ENCODE measurements around the gene ADISSP.

The ADISSP gene

GRCh38 chr20:3755269-3755668 is 12.3 kb downstream of the ADISSP start:
- no peak for DNase-seq (ENCODE audit: low spot score)

- no peak for DNase-seq (ENCODE audit: low spot score)
Observed at GRCh38 chr20:3754276-3754630, 13.3 kb downstream of the ADISSP start.

DNA sequence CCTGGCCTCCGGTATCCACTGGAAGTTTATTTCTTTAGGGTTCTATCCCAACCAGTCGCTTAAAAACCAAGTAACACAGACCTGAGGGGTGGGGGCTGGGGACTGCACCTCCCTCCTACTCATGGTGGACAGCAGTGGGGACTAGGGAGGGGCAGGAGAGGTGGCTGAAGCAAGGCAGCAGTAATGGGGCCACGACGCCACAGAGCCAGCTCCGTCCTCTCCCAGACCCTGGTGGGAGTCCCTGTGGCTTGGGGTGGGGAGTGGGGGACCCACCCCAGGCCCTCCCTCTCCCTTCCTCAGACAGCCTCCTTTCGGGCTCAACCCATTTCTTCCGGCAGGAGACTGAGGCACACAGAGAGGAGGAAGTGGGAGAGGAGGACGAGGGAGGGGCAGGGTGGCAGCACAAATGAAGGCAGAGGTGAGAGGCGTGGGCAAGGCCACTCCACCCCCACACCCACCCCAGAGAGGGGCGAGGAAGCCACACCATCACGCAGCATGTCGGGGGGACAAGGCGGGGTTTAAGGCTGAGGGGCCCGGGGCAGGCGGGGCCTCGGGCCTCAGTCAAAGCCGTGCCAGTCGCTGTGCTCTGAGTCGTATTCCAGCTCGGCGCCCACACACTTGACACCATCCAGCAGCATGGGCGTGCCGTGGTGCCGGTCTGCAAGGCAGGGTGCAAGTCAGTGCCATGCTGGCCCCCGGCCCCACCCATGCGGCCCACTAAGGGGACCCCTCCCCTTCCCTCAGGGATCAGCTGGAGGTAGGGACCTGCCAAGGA is 13.9 kb downstream of the ADISSP start:
- no peak for DNase-seq (ENCODE audit: low spot score)

DNA sequence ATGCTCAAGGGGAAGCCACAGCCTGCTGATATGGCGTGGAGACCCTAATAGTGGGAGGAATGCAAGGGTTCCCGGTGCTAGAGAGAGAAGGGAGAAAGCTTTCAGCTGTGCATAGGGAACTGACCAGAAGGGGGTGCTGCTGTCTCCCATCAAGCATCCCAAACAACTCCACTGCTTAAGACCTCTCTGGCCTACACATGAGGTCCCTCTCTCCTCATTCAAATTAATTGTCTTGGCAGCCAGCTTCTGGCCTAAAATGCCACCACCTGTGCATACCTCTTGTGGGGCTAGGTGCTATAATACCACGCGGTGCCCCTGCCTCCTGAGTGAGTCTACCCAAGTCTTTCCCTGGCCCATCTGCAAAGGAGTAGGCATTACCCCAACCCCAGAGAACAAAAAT is 14.5 kb downstream of the ADISSP start:
- DNase-seq (ENCODE audit: low spot score), result peak; percentile 45

DNA sequence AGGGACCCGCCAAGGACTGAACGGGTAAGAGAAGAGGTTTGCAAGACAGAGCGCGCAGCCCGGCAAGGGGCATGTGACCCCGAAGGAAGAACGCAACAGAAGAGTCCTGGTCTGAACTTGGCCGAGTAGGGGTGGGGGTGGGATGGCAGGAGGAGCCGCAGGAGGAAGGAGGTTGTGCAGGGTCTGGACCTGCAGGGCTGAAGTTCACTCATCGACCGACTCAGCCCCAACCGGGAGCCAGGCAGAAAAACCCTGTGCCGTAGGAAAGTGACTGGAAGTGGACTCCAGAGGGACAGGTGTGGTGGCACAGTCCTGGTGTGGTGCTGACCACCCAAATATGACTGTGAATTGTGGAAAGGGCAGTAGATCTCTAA is 15.2 kb downstream of the ADISSP start:
- DNase-seq (ENCODE audit: low spot score), result no peak

DNA sequence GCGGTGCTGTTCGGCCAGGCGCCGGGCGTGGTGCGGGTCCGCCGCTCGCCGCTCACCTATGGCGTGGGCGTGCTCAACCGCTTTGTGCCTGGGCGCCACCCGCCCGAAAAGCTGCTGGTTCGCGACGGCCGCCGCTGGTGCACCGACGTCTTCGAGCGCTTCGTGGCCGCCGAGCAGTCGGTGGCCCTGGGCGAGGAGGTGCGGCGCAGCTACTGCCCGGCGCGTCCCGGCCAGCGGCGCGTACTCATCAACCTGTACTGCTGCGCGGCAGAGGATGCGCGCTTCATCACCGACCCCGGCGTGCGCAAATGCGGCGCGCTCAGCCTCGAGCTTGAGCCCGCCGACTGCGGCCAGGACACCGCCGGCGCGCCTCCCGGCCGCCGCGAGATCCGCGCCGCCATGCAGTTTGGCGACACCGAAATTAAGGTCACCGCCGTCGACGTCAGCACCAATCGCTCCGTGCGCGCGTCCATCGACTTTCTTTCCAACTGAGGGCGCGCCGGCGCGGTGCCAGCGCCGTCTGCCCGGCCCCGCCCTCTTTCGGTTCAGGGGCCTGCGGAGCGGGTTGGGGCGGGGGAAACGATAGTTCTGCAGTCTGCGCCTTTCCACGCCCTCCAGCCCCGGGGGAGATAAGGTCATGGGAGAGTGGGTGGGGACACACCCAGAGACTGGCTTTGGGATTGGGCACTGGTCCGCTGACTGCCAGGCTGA is 15.7 kb downstream of the ADISSP start:
- DNase-seq (ENCODE audit: low spot score), result no peak

- no peak for DNase-seq (ENCODE audit: low spot score)
Observed at GRCh38 chr20:3751305-3751674, 16.3 kb downstream of the ADISSP start.

DNA sequence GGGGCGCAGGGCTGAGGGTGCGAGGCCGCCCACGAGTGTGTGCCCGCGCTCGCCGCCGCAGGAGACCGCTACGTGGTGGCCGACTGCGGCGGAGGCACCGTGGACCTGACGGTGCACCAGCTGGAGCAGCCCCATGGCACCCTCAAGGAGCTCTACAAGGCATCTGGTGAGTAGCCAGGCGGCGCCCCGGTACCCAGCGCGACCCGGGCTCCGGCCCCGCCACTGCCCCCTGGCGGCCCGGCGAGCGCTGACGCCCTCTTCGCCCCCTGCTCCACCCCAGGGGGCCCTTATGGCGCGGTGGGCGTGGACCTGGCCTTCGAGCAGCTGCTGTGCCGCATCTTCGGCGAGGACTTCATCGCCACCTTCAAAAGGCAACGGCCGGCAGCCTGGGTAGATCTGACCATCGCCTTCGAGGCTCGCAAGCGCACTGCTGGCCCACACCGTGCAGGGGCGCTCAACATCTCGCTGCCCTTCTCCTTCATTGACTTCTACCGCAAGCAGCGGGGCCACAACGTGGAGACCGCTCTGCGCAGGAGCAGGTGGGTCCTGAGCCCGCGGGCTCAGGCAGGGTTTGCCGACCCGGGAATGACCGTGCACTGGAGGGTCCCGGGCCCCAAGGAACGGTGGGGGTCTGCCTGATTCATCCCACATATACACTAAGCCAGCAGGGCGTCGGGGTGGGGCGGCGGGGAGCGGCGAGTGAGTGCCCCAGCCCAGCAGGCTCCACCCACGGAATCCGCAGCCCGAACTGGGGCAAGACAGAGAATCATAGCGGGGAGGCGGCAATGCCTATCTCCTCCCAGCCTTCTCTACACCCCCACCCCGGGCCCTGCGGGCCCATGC is 17.6 kb downstream of the ADISSP start:
- no peak for DNase-seq (ENCODE audit: low spot score)

DNA sequence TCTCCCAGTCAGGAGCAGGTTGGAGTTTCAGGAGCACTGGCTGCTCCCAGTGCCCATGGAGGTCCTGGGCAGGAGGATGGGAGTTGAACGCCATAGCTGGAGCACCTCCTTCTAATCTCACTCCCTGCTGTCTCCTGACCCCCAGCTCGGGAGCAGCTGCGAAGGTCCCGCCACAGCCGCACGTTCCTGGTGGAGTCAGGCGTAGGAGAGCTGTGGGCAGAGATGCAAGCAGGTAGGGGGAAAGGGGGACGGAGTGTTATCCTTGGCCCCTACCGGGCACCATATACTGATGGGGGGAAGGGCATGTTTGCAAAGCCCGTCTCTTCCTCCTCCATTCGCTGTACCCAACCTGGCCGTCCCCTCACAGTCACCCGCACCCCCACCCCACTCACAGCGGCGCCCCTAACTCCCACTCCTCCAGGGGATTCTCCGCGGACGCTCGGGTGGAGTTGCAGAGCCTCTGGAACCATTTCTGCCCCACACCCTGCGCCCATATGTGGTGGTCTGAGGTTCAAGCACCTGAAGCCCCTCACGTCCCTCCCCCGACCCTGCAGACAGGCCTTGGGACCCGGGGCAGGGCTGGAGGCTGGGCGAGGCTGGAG is 18.4 kb downstream of the ADISSP start:
- DNase-seq (ENCODE audit: low spot score), result no peak

DNA sequence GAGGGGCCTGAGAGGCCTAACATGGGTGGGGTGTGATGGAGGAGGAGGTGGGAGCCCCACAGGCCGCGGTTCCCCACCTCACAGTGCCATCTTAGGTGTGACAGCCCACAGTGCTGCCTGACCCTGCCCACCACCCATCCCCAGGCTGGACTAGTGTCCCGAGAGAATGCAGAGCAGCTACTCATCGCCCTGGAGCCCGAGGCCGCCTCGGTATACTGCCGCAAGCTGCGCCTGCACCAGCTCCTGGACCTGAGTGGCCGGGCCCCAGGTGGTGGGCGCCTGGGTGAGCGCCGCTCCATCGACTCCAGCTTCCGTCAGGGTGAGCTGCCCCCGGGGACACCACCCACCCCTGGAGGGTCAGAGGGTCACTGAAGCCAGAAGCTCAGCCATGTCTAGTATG is 19.5 kb downstream of the ADISSP start:
- DNase-seq (ENCODE audit: low spot score), result no peak

- DNase-seq (ENCODE audit: low spot score), result no peak
Observed at GRCh38 chr20:3747471-3747870, 20.1 kb downstream of the ADISSP start.

GRCh38 chr20:3745686-3746173 is 21.8 kb downstream of the ADISSP start:
- no peak for DNase-seq (ENCODE audit: low spot score)

GRCh38 chr20:3744806-3745685 is 22.5 kb downstream of the ADISSP start:
- no peak for DNase-seq (ENCODE audit: low spot score)

DNA sequence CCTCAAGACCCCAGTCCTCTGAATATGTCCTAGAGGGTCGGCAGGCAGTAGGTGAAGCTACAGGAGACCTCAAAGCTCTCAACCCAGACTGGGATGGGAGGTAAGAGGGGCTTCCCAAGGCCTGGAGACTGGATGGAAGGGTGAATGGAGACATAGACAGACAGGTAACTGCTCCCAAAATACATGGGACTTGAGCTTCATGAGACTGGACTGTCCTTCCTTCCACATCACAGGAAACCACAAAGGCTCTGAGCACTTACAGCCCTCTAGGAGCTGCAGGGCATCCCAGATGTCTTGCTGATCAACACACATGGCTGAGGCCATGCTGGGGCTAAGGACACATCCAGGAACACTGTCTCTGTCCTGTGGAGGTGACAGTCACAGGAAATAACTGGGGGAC is 23.5 kb downstream of the ADISSP start:
- no peak for DNase-seq (ENCODE audit: low spot score)

DNA sequence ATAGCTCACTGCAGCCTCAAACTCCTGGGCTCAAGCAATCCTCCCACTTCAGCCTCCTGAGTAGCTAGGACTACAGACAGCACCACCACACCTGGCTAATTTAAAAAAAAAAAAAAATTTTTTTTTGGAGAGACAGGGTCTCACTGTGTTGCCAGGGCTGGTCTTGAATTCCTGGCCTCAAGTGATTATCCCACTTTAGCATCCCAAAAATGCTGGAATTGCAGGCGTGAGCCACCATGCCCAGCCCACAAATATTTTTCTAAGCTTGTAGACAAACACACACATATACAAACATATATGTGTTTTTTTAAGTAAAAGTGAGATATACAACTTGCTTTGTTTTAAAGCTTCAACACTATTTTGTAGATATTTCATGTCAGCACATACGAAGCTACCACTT is 24.3 kb downstream of the ADISSP start:
- DNase-seq (ENCODE audit: low spot score), result no peak

GRCh38 chr20:3741836-3742458 is 25.6 kb downstream of the ADISSP start:
- DNase-seq (ENCODE audit: low spot score), result no peak

DNA sequence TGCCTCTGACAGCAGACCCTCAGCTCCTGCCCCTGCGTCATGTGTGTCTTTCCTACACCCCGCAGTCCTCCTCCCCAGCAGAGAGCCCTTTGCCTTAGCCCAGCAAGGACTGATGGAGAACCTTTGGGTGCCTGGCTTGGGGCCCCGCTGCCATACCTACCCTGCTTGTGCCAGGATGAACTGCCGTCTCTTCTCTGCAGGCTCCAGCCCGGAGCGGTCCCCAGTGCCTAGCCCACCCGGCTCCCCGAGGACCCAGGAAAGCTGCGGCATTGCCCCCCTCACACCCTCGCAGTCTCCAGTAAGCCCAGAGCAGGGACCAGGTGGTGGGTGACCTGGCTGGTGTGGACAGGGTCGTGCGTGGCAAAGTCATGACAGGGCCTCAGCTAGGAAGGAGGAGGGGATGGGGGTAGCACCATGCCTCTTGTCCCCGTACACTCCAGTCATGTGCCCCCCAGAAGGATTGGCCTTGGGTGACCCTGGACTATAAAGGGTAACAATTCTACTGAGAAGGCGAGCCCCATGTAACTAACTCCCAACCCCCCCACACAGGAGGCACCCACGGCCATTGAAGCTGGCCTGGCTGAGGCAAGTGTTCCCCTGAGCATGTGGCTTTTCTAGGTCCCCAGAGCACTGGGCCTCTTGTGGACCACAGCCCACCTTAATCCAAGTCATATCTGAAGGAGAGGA is 26.8 kb downstream of the ADISSP start:
- no peak for DNase-seq (ENCODE audit: low spot score)

DNA sequence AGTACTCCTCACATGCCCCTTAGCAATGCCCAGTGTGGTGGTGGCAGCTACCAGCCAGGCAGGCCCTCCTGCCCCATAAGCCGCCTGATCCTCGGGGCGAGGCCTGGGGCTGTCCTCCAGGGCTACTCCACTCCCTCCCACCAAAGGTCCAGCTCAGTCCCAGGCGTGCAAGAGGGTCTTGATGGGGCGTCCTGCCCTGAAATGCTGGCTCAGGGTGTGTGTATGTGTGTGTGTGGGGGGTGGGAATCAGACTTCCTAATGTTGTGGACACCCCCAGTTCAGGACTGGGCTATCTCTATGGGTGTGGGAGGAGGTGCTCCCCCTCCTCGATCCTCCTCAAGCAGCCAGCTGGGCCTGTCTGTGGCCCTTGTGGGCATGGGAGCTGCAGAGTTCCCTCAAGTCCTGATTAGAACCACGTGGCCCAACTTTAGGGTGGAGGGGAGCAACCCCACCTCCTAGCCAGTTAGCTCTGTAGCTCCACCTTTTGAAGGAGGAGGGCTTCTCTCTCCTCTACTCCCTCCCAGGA is 27.6 kb downstream of the ADISSP start:
- DNase-seq (ENCODE audit: low spot score), result no peak

DNA sequence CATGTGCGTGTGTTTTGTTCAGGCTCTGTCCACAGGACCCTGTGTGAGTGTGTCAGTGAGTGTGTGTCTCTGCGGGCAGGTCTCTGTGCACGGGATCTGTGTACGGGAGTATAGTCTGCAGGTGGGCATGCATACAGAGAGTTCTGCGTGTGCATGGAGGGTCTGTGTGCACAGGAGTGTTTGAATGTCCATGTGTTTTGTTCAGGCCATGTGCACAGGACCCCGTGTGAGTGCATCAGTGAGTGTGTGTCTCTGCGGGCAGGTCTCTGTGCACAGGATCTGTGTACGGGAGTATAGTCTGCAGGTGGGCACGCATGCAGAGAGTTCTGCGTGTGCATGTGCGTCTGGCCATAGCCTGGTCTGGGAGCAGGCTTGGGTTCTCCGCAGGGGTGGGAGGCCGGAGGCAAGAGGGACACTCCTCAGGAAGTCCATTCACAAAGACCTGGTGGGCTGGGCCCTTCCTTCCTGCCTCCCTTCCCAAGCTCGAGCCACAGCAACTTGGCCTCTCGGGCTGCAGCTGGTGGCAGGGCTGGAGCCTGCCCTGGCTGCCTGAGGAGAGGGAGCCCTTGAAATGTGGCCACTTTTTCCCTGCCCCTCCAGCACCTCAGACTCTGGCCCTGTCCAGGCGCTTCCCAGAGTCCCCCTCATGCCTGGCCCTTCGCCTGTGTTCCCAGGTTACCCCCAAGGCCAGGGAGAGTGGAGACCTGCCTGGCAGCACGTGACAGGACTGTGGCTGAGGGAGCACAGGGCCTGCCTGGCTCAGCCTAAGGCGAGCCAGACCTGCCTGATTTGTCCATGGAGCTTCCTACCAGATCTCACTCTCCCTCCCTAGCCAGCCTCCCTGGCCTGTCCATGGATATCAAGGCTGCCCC is 28.3 kb downstream of the ADISSP start:
- DNase-seq (ENCODE audit: low spot score), result no peak
